HL-60 (cell line): ENCODE measurements around the gene CCDC54.

Experiments
- CTCF ChIP-seq: IDR thresholded peaks from one replicate; pipeline ENCODE4 v1.5.1; 2011; ENCODE audit warnings: low read length, control low read depth, inconsistent platforms; ENCODE audit not compliant: insufficient read depth
- GABPA ChIP-seq: IDR thresholded peaks from 2 replicates; pipeline ENCODE4 v1.6.1; 2012; ENCODE audit warnings: low read depth
- POLR2AphosphoS5 ChIP-seq: IDR thresholded peaks from 2 replicates; pipeline ENCODE4 v1.6.1; 2012; ENCODE audit warnings: low read depth
- REST ChIP-seq: IDR thresholded peaks from 2 replicates; pipeline ENCODE4 v1.6.1; 2012; ENCODE audit warnings: low read depth; ENCODE audit not compliant: insufficient replicate concordance
- SPI1 ChIP-seq: IDR thresholded peaks from 2 replicates; pipeline ENCODE4 v1.6.1; 2012; ENCODE audit warnings: low read depth, mild to moderate bottlenecking, borderline replicate concordance

GRCh38 chr3:107366766-107367165 is 10.5 kb upstream of the CCDC54 start:
- TF ChIP-seq POLR2AphosphoS5 (no peak), CTCF (no peak), REST (no peak), GABPA (no peak), SPI1 (no peak)
